ENCODE measurements around the gene RANGRF.

RANGRF gene

DNA sequence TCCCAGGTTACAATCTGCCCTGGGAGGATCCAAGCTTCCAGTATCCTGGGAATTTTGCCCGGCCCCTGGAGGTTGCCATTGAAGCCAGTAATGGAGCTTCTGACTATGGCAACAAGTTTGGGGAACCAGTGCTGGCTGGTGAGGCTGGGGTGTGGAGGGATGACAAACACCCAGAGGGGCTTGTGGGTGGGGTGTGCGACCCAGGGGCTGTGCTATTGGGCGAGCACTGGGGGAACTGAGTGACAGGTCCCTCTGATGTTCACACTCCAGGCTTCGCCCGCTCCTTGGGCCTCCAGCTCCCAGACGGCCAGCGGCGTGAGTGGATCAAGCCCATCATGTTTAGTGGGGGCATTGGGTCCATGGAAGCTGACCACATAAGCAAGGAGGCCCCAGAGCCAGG, 30.7 kb upstream of the RANGRF start:
- Histone ChIP-seq H3K4me1 (ENCODE audit: control insufficient read depth, low read depth, low read length) (no peaks in the 10 kb centered on the region), H3K9ac (ENCODE audit: low read length) (no peak overlapping the region), H3K27ac (ENCODE audit: low read length) (no peak overlapping the region), H3K36me3 (ENCODE audit: control insufficient read depth, low read depth, low read length) (peaks cover 87% of the 10 kb centered on the region), H3K9me3 (ENCODE audit: control insufficient read depth, low read depth, low read length) (no peaks in the 10 kb centered on the region), H3K27me3 (ENCODE audit: control insufficient read depth, insufficient read depth, low read length) (no peaks in the 10 kb centered on the region), H3K4me3 (ENCODE audit: low read length) (no peak overlapping the region)

GRCh38 chr17:8264320-8264719, 24.1 kb upstream of the RANGRF start:
- H3K9ac ChIP-seq (ENCODE audit: low read length): no peak overlapping the region
- no peaks in the 10 kb centered on the region for H3K4me1 ChIP-seq (ENCODE audit: control insufficient read depth, low read depth, low read length)
- no peaks in the 10 kb centered on the region for H3K27me3 ChIP-seq (ENCODE audit: control insufficient read depth, insufficient read depth, low read length)
- H3K27ac ChIP-seq (ENCODE audit: low read length): no peak overlapping the region
- no peak overlapping the region for H3K4me3 ChIP-seq (ENCODE audit: low read length)
- H3K36me3 ChIP-seq (ENCODE audit: control insufficient read depth, low read depth, low read length): peaks cover 93% of the 10 kb centered on the region
- no peaks in the 10 kb centered on the region for H3K9me3 ChIP-seq (ENCODE audit: control insufficient read depth, low read depth, low read length)

GRCh38 chr17:8264836-8265542, 23.5 kb upstream of the RANGRF start:
- Histone ChIP-seq H3K4me3 (ENCODE audit: low read length) (no peak overlapping the region), H3K9me3 (ENCODE audit: control insufficient read depth, low read depth, low read length) (no peaks in the 10 kb centered on the region), H3K4me1 (ENCODE audit: control insufficient read depth, low read depth, low read length) (no peaks in the 10 kb centered on the region), H3K27me3 (ENCODE audit: control insufficient read depth, insufficient read depth, low read length) (no peaks in the 10 kb centered on the region), H3K36me3 (ENCODE audit: control insufficient read depth, low read depth, low read length) (peaks cover 93% of the 10 kb centered on the region), H3K9ac (ENCODE audit: low read length) (no peak overlapping the region), H3K27ac (ENCODE audit: low read length) (no peak overlapping the region)

DNA sequence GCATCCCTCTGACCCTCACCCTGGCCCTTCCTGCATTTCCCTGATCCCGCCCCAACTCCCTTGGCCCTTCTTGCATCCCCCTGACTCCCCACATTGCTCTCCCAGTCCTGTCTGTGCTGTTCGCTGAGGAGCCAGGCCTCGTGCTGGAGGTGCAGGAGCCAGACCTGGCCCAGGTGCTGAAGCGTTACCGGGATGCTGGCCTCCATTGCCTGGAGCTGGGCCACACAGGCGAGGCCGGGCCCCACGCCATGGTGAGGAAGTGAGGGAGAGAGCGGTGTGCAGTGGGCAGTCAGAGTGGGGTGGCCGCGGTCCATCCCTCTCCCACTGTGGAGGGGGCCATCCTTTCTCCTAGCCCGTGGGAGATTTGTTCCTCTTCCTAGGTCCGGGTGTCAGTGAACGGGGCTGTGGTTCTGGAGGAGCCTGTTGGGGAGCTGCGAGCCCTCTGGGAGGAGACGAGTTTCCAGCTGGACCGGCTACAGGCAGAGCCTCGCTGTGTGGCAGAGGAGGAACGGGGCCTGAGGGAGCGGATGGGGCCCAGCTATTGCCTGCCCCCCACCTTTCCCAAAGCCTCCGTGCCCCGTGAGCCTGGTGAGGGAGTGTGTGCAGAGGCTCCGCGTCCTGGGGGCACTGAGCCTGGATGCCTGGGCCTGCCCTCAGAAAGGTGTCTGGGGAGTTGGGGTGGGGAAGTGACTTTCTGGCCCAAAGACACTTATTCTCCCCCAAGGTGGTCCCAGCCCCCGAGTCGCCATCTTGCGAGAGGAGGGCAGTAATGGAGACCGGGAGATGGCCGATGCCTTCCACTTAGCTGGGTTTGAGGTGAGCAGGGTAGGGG, 21.6 kb upstream of the RANGRF start:
- Histone ChIP-seq H3K27ac (ENCODE audit: low read length) (no peak overlapping the region), H3K9ac (ENCODE audit: low read length) (no peak overlapping the region), H3K9me3 (ENCODE audit: control insufficient read depth, low read depth, low read length) (no peaks in the 10 kb centered on the region), H3K36me3 (ENCODE audit: control insufficient read depth, low read depth, low read length) (peaks cover 87% of the 10 kb centered on the region), H3K27me3 (ENCODE audit: control insufficient read depth, insufficient read depth, low read length) (no peaks in the 10 kb centered on the region), H3K4me1 (ENCODE audit: control insufficient read depth, low read depth, low read length) (no peaks in the 10 kb centered on the region), H3K4me3 (ENCODE audit: low read length) (no peak overlapping the region)

GRCh38 chr17:8267480-8268147, 20.9 kb upstream of the RANGRF start:
- peaks cover 80% of the 10 kb centered on the region for H3K36me3 ChIP-seq (ENCODE audit: control insufficient read depth, low read depth, low read length)
- no peak overlapping the region for H3K9ac ChIP-seq (ENCODE audit: low read length)
- no peaks in the 10 kb centered on the region for H3K9me3 ChIP-seq (ENCODE audit: control insufficient read depth, low read depth, low read length)
- H3K4me3 ChIP-seq (ENCODE audit: low read length): no peak overlapping the region
- no peaks in the 10 kb centered on the region for H3K4me1 ChIP-seq (ENCODE audit: control insufficient read depth, low read depth, low read length)
- H3K27me3 ChIP-seq (ENCODE audit: control insufficient read depth, insufficient read depth, low read length): no peaks in the 10 kb centered on the region
- no peak overlapping the region for H3K27ac ChIP-seq (ENCODE audit: low read length)

GRCh38 chr17:8268550-8269298, 19.7 kb upstream of the RANGRF start:
- no peaks in the 10 kb centered on the region for H3K4me1 ChIP-seq (ENCODE audit: control insufficient read depth, low read depth, low read length)

GRCh38 chr17:8272421-8272820, 16.0 kb upstream of the RANGRF start:
- no peaks in the 10 kb centered on the region for H3K4me1 ChIP-seq (ENCODE audit: control insufficient read depth, low read depth, low read length)
- H3K27ac ChIP-seq (ENCODE audit: low read length): no peak overlapping the region
- no peaks in the 10 kb centered on the region for H3K27me3 ChIP-seq (ENCODE audit: control insufficient read depth, insufficient read depth, low read length)
- no peaks in the 10 kb centered on the region for H3K9me3 ChIP-seq (ENCODE audit: control insufficient read depth, low read depth, low read length)
- peaks cover 32% of the 10 kb centered on the region for H3K36me3 ChIP-seq (ENCODE audit: control insufficient read depth, low read depth, low read length)
- H3K4me3 ChIP-seq (ENCODE audit: low read length): no peak overlapping the region
- no peak overlapping the region for H3K9ac ChIP-seq (ENCODE audit: low read length)

More at GRCh38 chr17:8268550-8269298, 19.7 kb upstream of the RANGRF start:
- Histone ChIP-seq H3K36me3 (ENCODE audit: control insufficient read depth, low read depth, low read length) (peaks cover 69% of the 10 kb centered on the region), H3K9ac (ENCODE audit: low read length) (no peak overlapping the region), H3K27ac (ENCODE audit: low read length) (no peak overlapping the region), H3K9me3 (ENCODE audit: control insufficient read depth, low read depth, low read length) (no peaks in the 10 kb centered on the region), H3K27me3 (ENCODE audit: control insufficient read depth, insufficient read depth, low read length) (no peaks in the 10 kb centered on the region), H3K4me3 (ENCODE audit: low read length) (no peak overlapping the region)

DNA sequence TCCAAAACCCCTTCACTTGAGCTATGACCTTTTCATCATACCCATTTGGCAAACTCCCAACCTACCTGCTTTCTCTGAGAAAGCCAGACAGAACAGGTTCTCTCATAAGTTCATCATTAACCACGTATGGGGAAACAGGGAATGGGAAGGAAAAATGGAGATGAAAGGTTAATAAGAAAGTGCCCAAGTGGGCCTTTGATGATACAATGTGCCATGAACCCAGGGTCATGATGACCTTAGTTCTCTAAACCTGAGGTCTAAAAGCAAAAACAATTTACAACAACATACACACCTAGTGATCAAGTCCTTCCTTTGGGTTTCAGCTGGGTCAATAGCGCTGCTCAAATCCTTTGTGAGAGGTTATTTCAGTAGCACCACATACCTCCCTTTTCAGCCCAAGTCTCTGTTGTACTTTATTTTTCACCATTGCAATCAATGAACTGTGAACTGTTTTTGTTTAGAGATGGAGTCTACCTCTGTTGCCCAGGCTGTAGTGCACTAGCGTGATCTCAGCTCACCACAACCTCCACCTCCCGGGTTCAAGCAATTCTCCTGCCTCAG, 14.5 kb upstream of the RANGRF start:
- Histone ChIP-seq H3K27ac (ENCODE audit: low read length) (no peak overlapping the region), H3K9me3 (ENCODE audit: control insufficient read depth, low read depth, low read length) (no peaks in the 10 kb centered on the region), H3K4me1 (ENCODE audit: control insufficient read depth, low read depth, low read length) (no peaks in the 10 kb centered on the region), H3K4me3 (ENCODE audit: low read length) (no peak overlapping the region), H3K27me3 (ENCODE audit: control insufficient read depth, insufficient read depth, low read length) (no peaks in the 10 kb centered on the region), H3K9ac (ENCODE audit: low read length) (no peak overlapping the region), H3K36me3 (ENCODE audit: control insufficient read depth, low read depth, low read length) (peaks cover 21% of the 10 kb centered on the region)

DNA sequence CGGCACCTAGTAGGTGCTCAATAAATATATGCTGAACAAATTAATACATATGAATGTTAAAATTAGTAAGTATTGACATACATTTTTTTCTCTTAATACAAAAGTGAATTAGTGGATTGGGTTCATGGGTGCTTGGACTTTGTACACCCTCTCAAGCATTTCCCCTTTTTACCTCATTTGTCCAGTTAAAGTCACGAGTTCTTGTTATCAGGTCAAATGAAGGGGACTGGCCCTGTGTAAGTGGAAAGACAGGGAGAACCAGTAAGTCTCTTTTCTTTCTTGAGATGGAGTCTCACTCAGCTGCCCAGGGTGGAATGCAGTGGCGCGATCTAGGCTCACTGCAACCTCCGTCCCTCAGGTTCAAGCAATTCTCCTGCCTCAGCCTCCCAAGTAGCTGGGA, 13.7 kb upstream of the RANGRF start:
- Histone ChIP-seq H3K36me3 (ENCODE audit: control insufficient read depth, low read depth, low read length) (peaks cover 14% of the 10 kb centered on the region), H3K4me1 (ENCODE audit: control insufficient read depth, low read depth, low read length) (no peaks in the 10 kb centered on the region), H3K27ac (ENCODE audit: low read length) (no peak overlapping the region), H3K4me3 (ENCODE audit: low read length) (no peak overlapping the region), H3K9ac (ENCODE audit: low read length) (no peak overlapping the region), H3K9me3 (ENCODE audit: control insufficient read depth, low read depth, low read length) (no peaks in the 10 kb centered on the region), H3K27me3 (ENCODE audit: control insufficient read depth, insufficient read depth, low read length) (no peaks in the 10 kb centered on the region)

DNA sequence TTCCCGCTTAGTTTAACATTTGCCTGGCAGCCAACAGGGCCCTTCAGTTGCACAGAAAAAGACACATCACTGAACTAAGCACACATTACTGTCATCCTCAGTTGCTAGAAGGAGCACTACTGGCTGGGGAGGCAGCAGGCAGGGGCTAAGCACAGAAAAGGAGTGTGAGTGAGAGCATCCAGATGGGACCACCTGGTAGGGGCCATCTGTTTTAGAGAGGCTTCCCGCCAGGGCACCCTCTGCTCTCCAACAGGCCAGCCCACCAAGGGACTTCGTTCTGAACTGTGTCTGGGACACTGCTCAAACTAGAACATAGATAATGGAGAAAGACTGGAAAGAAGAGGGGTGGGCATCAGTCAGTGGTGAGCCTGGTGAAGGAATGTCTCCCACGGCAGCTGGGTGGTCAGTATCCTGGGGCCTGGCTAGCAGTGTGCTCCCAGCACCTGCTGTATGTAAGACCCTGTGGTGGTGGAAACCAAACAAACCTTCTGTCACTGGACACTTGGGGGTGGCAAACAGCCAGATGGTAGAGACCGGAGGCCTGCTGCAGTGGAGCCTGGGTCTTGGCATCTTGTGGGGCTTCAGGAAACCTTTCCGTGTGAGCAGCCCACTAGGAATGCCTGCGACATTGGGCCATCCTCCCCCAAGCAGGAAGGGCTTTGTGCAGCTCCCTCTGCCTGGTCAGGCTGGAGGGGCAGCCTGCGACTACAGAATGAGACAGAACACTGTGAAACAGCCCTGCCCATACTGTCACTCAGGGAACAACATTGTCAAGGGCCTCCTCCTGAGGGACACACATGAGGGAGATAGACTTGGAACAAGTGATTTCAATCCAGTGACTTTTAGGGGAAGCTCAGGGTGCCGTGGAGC, 12.8 kb upstream of the RANGRF start:
- Histone ChIP-seq H3K4me3 (ENCODE audit: low read length) (no peak overlapping the region), H3K9me3 (ENCODE audit: control insufficient read depth, low read depth, low read length) (no peaks in the 10 kb centered on the region), H3K9ac (ENCODE audit: low read length) (no peak overlapping the region), H3K4me1 (ENCODE audit: control insufficient read depth, low read depth, low read length) (no peaks in the 10 kb centered on the region), H3K36me3 (ENCODE audit: control insufficient read depth, low read depth, low read length) (peaks cover 6% of the 10 kb centered on the region), H3K27ac (ENCODE audit: low read length) (no peak overlapping the region), H3K27me3 (ENCODE audit: control insufficient read depth, insufficient read depth, low read length) (no peaks in the 10 kb centered on the region)
